HG03439 (cell line): ENCODE measurements around the gene SSRP1.

Experiments
- ATAC-seq: cut with Tn5 transposase; IDR thresholded peaks from one replicate; pipeline ENCODE4 v1.9.1; 2021; ENCODE audit warnings: mild to moderate bottlenecking, moderate library complexity; ENCODE audit not compliant: unreplicated experiment

SSRP1 gene

DNA sequence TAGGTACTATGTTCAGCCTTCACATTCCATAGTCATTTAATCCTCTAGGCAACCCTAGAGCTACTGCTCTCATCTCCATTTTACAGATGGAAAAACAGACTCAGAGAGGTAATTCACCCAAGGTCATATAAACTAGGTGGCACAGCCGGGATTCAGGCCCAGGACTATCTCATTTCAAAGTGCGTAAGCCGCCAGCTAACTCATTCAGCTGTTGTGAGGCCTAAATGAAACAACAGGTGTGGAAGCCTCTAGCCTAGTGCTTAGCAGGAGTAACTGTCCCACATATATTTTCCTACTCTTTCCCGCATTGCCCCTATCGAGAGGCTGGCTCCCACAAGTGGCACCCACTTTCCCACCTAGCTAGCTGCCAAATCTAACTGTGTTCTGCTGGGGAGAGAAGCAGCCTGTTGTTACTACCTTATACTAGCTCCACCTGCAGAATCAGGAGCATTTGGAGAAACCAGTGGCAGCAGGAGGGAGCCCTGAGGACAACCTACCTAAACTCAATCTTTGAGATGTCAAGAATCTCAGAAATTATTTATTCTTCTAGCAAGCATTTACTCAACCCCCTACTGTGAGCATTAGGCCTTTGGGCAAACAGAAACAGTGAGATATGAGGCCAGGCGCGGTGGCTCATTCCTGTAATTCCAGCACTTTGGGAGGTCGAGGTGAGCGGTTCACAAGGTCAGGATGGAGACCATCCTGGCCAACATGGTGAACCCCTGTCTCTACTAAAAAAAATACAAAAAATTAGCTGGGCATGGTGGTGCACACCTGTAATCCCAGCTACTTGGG is 24.4 kb upstream of the SSRP1 start:
- ATAC-seq: no peak

GRCh38 chr11:57359396-57359795 is 23.7 kb upstream of the SSRP1 start:
- ATAC-seq: no peak

GRCh38 chr11:57358991-57359390 is 23.3 kb upstream of the SSRP1 start:
- no peak for ATAC-seq

DNA sequence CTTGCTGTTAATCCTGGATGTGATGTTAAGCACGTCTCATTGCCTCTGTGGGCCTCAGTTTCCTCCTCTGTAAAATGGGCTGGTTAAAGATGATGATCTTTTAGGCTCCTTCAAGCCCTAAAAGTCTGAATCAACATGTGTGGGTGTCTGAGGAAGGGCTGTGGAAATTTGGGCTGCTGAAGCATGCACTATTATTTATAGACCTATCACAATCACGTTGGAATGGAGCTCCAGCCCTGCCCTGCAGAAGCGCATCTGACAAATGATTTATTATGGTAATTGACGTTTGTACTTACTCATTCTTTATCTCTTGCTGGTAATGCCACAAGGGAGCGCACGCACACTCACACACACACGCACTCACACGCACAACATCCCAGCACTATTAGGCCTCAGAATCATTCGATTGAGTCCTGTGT is 22.9 kb upstream of the SSRP1 start:
- no peak for ATAC-seq

DNA sequence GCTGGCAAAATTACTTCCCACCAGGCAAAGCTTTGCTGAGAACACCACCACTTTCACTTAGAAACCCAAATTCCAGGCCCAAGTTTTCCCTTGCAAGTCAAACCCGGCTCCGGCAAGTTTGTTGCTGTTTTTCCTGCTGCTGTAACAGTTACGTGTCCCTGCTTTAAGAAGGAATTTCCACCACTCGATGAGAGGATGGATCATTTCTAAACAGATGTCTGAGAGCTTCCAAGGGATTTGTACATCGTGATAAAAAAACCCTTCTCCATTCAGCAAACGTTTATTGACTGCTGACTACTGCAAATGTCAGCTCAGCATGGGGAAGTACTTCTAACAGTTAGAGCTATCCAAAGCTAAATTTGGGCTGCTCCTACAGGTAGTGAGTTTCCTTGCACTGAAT is 22.2 kb upstream of the SSRP1 start:
- ATAC-seq: no peak

DNA sequence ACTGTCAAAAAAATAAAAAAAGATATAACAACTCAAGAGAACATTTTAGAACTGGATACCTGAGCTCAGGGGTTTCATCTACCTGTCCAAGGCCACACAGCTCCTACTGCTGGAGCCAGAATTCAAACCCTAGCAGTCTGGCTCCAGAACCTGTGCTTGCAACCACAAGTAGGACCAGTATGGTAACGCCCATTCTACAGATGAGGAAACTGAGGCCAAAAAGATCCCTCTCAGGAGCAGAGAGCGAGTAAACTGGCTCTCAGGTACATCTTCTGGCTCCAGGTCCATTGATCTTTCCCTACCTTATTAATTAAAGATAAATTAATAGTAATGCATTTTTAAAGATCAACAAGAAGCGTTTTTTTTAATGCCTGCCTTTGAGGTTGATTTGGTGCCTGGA is 21.6 kb upstream of the SSRP1 start:
- no peak for ATAC-seq

DNA sequence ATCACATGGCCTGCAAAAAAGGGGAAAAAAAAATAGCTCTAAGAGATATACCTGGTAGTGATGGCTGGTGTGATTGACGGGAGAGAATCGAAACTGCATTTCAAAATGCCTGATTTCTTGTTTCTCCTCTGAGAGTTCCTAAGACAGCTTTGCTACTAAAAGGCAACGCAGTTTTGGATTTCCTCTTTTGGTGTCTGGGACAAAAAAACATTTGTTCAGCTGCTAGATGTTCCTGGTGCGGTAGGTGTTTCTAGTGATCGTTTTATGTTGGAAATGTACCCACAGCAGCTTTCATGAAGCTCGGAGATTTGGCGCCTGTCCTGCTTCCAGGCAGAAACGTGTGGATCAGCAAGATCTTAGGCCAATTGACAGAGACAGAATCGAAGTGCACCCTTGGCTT is 20.6 kb upstream of the SSRP1 start:
- no peak for ATAC-seq

DNA sequence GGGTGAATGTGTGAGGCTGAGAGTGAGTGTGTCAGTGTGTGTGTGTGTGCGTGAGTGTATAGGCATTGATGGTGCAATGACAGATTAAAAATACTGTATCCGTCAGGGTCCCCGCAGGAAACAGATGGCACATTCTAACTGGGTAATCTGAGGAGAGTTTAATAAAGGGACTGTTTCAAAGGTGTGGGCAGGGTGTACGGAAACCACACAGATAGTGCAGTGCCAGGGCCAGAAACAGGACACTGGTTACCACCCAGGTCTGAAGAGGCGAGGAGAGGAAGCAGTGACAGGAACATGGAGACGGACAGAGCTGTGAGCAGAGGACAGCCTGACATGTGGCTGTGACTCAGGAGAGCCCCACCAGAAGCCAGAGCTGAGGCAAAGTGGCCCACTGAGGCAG is 19.0 kb upstream of the SSRP1 start:
- no peak for ATAC-seq

DNA sequence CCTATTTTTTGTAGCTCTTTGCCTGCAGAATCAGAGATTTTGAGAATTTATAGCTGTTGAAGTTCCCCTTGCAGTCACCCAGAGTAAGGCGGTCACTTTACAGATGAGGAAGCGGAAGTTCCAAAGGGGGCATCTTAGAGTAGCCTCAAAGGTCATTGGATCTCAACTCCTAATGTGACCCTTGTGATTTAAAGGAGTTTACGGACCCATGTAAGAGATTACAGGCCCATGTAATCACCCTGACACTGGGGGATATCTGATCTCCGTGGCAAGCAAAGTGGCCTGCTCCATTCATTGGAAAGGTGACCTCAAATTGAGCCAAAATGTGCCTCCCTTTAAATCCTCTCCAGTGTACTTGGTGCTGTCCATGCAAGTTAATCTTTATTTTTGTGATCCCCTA is 18.2 kb upstream of the SSRP1 start:
- no peak for ATAC-seq

GRCh38 chr11:57353446-57353845 is 17.8 kb upstream of the SSRP1 start:
- no peak for ATAC-seq

- ATAC-seq: no peak
Observed at GRCh38 chr11:57353036-57353435, 17.3 kb upstream of the SSRP1 start.

DNA sequence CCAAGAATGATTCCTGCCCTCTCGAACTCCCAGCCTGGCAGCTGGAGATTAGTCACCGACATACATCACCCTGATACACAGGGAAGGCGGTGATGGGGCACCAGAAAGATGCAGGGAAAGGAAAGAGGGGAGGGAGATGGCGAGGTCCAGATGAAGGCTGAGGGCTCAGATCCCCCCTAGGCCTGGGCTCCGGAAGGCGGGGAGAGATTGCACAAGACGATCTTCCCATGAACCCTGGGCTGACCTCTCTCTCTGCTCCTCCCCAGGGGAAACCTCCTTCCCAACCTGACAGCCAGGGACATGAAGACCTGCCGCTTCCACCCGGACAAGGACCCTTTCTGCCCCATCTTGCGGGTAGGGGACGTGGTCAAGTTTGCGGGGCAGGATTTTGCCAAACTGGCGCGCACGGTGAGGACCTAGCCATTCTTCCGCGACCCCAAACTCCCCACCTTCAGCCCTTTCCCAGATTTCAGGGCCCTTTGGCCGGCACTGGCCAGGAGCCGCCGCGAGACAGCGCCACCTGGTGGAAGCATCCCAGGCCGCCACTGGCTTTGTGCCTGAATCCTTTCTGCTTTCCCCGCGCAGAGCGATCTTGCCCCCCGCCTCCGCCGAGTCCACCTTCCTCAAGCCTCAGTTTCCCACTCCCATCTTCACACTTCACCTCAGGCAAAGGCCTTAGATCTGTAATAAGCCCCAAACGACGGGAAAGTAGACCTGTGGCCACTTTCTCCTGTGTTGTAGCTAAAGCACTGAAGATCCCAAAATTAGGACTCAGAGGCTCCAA is 14.0 kb upstream of the SSRP1 start:
- ATAC-seq: no peak

- ATAC-seq: no peak
Observed at GRCh38 chr11:57348636-57349313, 13.1 kb upstream of the SSRP1 start.

- no peak for ATAC-seq
Observed at GRCh38 chr11:57348052-57348451, 12.4 kb upstream of the SSRP1 start.

GRCh38 chr11:57347336-57347735 is 11.6 kb upstream of the SSRP1 start:
- no peak for ATAC-seq

DNA sequence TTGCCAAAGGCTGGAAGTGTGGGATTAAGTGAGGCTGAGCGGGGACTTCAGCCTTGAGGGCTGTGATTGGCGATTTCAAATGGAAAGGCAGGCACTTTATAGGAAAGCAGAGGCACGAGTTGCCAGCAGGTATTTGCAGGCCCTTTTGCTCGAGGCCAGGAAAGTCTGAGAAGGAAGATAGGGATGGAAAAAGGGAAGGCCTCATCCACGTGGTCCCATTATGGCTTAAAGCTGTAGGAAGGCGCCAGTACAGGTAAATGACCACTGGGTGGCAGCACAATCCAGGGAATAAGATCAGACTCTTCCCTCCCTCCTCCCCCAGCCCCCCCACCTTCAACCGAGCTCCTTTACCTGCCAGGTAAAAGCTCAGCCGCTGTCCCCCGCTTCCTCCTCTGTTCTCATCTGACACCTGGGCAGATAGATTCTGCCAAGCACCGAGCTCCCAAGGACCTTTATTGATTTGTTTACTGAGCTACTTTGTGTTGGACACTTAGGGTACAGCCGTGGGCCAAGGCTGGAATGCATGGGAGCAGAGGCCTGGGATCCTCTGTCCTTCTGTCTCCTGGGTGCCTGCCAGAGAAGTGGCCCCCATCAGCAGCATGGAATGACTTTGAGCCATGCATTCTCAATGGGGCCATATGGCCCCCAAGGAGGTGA is 10.0 kb upstream of the SSRP1 start:
- ATAC-seq: no peak

DNA sequence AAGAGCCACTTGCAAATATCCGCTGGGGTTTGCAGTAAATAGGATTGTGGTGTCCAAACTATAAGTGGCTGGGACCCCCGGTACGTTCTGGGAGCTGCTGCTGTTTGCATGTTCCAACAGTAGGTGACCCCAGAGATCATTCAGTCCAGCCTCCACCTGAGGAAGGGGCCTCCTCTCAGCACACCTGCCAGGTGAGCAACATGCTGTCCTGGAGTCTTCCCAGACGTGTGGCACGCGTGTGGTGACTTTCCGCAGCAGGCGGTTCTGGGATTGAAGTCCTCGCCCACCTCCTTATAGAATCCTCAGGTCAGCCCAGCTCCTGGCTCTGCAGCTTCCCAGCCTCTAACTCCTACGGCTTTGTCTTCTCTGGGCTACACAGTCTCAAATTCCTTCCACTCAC is 9.1 kb upstream of the SSRP1 start:
- no peak for ATAC-seq

DNA sequence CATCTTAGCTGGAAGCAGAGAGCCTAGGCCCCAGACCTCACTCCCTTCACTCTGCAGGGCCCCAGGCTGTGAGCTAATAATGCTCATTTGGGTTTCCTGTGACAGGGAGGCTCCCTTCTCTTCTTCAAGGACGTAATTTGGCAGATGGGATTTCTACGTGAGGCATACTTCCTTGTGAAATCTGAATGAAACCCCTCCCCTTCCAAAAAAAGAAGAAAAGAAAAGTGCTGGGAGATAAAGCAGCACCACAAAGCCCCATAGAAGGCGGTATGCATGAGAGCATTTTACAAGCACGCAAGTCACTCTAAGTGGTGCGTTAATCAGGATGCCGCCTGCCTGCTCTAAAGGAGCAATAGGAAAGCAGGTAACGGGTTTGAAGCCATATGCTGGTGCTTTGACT is 8.1 kb upstream of the SSRP1 start:
- ATAC-seq: no peak

- no peak for ATAC-seq
Observed at GRCh38 chr11:57342702-57343101, 7.0 kb upstream of the SSRP1 start.

- ATAC-seq: no peak
Observed at GRCh38 chr11:57341250-57341808, 5.6 kb upstream of the SSRP1 start.

DNA sequence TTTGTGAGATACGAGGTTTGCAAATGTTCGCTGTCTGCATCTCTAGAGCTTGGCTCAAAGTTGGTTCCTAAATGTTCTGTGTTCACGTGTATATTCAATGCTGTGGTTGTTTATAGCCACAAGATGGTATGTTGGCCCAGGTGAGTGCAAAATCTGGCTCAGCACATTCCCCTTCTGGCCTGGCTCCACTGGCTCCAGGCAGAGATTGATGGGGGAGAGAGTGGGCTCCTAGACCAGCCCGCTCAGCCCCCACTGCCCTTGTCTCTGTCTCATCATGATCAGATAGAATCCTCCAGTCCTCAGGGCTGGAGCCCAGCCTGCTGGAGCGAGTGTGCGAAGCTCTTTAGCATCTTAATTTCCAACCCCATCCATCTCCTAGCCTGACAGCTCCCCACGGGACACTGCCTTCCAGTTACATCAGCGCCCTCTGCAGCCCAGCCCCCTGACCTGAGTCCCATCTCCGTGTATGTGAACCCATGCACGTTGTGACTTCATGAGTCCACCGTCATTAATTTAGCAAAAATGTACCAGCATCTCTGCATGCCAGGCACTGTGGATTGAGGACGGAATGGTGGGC is 4.4 kb upstream of the SSRP1 start:
- no peak for ATAC-seq
